GM21619 (cell line): Measurements from ENCODE around the gene ITGB1BP2.
"Not testable (repeated sequence)": the region's sequence is repeated elsewhere in the genome, so short reads cannot be mapped to it uniquely, and the experiment has no call there.

ENCODE experiments used
- ATAC-seq: cut with Tn5 transposase; IDR thresholded peaks from one replicate; pipeline ENCODE4 v1.9.1; 2021; ENCODE audit not compliant: unreplicated experiment

The ITGB1BP2 gene

DNA sequence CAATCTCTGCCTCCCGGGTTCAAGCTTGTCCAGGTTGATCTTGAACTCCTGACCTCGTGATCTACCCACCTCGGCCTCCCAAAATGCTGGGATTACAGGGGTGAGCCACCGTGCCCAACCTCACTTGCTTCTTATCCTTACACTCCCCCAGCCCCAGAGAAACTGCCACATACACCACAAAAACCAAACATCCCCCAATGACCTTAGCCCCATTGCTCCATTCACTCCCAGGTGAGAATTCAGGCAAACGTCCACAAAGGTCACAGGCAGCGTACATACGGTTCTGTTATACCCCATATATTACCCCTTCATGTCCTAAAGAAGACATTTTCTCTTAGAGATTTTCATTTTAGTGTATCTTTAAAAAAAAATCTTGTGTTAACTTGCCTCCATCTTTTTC is 1.1 kb upstream of the ITGB1BP2 start:
- ATAC-seq, result not testable (repeated sequence)

- no peak for ATAC-seq
These were observed 1.1 kb downstream of the ITGB1BP2 start for GRCh38 chrX:71302461-71303213.

DNA sequence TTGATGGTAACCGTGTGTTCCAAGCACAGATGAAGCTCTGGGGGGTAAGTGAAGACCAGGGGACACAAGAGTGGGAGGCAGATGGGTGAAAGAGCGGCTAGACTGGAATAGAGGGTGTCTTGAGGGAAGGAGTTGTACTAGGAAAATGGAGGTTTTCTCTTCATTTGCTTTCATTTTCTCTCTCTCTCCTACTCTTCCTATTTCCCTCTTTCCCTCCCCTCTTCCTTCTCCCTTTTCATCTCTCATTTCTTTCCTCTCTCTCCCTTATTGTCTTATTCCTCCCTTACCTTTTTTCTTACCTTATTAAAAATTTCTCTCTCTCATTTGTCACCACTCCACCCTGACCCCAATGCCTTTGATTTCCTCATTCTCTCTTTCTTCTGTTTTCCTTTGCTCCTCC is 3.0 kb downstream of the ITGB1BP2 start:
- no peak for ATAC-seq

GRCh38 chrX:71315917-71316316 is 14.4 kb downstream of the ITGB1BP2 start:
- ATAC-seq, result no peak

GRCh38 chrX:71316959-71317358 is 15.4 kb downstream of the ITGB1BP2 start:
- ATAC-seq, result not testable (repeated sequence)

- ATAC-seq, result no peak
These were observed 18.6 kb downstream of the ITGB1BP2 start for GRCh38 chrX:71320126-71320525.

DNA sequence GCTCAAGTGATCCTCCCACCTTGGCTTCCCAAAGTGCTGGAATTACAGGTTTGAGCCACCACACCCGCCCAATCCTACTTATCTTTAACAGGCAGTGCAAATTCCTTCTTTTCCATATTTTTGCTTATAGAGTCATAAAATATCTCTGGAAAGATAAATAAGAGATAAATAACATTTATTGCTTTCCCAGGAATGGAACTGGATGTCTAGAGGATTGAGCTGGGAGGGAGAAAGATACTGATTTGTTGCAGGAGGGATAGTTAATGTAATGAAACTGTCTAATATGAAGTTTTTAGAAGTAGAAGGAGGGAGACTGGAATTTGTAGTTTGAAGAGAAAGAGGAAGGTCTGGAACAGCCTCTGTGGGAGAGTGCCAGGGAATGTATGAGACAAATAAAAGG is 20.2 kb downstream of the ITGB1BP2 start:
- no peak for ATAC-seq

GRCh38 chrX:71324452-71324851 is 22.9 kb downstream of the ITGB1BP2 start:
- not testable (repeated sequence) for ATAC-seq

- ATAC-seq, result no peak
These were observed 24.8 kb downstream of the ITGB1BP2 start for GRCh38 chrX:71326394-71326793.

DNA sequence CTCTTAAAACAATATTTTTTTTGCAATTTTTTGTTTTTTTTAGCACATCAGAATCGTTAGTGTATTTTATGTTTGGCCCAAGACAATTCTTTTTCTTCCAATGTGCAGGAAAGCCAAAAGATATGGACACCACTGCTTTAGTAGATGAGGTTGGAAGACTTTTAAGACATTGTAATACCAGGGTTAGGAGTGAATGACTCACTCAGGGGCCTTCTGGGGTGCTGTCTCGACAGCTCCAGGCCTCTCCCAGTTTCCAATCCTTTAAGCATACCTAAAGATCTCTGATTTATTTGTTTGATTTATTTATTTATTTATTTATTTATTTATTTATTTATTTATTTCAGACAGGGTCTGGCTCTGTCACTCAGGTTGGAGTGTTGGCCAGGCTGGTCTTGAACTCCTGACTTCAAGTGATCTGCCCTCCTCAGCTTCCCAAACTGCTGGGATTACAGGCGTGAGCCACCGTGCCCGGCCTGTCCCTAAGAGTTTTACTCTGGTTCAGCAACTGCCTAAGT is 47.7 kb downstream of the ITGB1BP2 start:
- not testable (repeated sequence) for ATAC-seq

DNA sequence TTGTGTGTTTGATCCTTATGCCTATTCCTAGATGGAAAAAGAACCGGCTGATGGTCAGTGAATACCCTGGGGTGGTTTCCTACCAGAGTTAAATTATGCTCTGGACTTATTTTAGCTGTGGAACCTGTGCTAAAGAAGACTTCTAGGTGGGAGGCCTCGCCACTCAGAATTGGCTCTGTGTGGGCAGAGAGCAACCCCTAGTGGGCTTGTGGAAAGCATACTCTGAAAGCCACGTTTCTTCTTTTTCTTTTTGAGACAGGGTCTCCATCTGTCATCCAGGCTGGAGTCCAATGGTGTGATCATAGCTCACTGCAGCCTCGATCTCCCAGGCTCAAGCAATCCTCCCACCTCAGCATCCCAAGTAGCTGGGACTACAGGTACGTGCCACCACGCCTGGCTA is 48.3 kb downstream of the ITGB1BP2 start:
- ATAC-seq, result not testable (repeated sequence)

DNA sequence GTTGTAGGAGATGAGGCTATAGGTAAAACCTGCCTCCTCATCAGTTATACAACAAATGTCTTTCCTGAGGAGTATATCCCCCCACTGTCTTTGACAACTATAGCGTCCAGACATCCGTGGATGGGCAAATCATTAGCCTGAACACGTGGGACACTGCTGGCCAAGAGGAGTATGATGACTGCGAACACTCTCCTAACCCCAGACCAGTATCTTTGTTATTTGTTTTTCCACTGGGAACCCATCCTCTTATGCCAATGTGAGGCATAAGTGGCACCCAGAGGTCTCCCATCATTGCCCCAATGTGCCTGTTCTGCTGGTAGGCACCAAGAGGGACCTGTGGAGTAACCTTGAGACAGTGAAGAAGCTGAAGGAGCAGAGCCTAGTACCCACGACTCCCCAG is 50.9 kb downstream of the ITGB1BP2 start:
- ATAC-seq, result not testable (repeated sequence)
